Stimulated activated CD4-positive, alpha-beta T cell treated with anti-CD3 and anti-CD28 coated beads, Interleukin-2, amount 100 ng/mL, for 24 hours (primary cell): ENCODE measurements around the gene PLIN4.

Experiments
- DNase-seq, 2 donors: peaks; one replicate each; pipeline ENCODE4 v3.0.0-alpha.2; 2020

PLIN4 gene

DNA sequence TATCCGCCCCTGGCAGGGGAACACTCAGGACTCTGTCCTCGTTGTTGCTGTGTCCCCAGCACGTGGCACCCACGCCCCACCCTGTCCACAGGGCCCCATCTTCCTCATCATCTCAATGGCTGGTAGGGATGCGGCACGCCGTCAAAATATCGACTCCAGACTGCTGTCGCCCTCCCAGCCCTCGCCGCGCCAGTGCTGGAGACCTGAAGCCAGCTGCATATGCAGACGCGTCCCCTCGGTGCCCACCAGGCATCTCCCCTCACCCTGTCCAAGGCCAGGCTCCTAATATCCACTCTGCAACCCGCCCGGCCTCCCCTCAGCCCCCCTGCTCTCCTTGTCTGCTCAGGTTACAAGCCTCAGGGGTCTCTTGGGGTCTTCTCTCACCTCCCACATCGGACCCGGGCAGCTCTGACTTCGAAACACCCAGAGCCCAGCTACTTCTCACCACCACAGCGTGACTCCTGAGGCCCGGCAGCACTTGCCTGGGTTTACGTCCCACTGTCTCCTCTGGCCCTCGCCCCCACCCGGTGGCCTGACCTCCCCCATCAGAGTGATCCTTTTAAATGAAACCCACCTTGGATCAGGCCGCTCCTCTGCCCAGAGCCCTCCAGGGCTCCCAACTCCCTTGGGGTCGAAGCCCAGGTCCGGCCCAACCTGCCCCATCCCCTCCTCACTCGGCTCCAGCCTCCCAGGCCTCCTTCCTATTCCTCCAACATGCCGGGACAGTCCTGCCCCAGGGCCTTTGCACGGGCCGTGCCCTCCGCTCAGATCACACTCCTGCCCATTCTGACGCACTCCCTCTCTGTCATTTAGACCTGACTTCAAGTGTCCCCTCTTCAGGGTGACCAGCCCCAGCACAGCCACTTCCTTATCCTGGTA is 12.5 kb downstream of the PLIN4 start:
- no peak for DNase-seq

DNA sequence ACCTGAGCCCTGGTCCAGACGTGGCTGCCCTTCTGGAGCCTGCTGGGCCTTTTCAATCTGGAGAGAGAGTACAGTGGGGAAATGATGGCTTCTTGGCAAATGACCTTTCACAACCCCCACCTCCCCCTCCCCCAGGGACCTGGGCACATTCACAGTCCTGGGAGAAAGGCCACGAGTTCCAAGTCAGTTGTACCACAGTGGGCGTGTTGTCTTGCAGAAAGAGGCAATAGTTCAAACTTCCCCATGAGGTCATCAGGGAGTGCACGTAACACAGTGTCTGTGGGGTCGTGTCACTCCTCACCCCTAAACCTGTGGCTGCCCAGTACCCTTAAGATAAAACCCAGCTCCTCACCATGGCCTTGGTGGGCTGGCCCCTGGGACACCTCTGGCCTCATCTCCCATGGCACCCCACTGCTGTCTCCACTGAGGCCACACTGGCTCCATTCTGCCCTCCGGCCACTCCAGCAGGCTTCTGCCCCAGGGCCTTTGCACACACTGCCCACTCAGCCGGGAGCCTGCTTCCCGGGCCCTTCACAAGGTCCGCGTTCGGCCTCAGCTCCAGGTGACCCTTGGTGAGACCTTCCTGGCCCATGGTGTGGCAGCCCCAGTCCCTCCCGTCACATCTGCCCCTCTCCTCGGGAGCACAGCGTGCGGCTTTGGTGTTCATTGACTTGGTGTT is 13.3 kb downstream of the PLIN4 start:
- no peak for DNase-seq

DNA sequence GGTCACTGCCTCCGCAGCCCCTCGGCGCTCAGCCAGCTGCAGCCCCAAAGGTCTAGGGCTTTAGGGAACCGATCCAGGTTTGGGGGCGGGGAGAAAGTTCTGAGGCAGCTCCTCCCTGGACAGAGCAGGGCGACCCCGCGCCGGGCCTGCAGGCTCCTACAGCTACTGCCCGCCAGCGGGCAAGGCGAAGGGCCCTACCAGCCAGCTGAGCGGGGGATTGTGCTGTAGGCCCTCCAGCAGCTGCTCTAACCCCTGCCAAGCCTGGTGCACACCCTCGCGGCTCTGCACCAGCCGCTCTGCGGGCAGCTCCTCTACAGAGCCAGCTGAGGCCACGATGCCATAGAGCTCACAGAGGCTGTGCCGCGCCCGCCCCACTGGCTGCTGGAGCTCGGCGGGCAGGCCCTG is 14.0 kb downstream of the PLIN4 start:
- DNase-seq: no peak

DNA sequence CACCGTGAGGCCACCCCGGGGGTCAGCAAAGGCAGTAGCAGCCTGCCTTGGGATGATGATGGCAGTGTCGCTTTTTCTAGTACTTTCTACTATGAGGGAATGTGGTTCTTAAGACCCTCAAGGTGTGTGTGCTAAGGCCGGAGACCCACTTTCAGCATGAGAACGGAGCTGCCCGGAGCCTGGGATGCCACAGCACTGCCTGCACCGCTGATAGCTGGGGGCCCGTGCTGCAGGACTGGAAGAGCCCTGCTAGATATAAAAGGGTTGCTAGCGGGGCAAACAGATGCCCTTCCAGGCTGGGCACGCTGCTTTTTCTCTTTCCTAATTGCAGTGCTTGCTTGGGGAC is 14.5 kb downstream of the PLIN4 start:
- DNase-seq: no peak

DNA sequence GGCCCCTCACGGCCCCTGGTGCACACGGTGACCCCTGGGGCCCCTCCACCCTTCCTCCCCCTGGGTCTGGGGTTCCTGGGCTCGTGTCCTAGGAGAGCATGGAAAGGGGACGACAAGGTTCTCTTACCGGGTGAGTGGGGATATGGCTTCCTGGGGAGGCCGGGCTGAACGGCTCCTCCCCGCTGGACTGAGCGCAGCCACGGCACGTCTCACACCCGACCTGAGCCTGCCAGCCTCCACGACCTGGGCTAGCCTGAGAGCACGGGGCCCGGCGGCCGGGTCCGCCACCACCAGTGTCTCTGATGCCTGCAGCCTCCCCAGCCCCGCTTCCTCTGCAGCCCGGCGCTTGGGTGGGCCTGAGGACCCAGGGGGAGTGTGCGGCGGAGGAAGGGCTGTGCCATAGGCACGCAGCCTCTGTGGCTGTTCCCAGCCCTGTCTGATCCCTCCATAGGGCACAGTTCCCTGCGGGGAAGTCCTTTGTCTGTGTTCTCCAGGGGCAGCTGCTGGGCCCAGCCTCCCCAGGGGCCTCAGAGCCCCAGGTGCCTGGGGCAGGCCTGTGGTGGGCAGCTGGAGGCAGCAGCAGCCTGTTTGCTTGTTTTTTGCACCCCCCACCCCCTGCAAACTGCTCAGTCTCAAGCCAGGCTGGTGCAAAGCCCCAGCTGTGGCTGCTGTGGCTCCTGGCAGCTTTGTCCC is 15.0 kb downstream of the PLIN4 start:
- DNase-seq: no peak

DNA sequence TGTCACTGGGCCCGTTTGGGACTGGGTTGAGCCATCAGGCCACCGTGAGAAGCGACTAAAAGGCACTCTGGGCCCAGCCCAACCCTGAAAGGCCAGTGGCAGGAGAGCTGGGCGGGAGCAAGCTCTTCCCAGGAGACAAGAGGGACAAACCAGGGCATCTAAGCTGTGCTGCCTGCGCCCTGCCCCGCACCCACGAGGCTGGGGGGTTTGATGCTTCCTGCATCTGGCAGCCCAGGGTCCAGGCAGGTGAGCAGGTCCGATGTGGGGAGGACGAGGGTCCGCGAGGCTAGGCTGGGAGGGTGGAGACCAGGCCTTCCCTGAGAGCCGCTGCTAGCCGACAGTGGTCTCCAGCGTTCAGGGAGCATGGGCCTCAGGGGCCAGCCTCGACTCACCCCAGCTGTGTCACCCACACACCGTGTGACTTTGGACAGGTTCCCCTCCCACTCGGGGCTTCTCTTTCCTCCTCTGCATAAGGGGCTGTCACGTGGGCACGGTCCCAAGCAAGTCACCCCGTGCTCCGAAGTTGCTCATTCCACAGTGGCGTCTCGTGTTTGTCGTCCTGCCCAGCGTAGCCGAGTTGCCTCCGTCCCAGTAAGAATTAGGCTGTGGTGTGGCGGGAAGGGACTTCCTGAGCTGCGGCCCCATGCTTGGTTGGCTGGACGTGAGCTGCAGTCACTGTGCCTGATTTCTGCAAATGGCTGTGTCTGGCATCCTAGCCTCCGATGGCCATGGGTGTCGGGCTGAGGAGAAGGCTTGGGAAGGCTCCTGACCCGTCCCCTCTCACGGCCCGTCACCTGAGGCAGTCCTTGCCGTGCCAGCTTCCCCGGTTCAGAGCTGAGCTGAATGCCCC is 15.8 kb downstream of the PLIN4 start:
- no peak for DNase-seq

DNA sequence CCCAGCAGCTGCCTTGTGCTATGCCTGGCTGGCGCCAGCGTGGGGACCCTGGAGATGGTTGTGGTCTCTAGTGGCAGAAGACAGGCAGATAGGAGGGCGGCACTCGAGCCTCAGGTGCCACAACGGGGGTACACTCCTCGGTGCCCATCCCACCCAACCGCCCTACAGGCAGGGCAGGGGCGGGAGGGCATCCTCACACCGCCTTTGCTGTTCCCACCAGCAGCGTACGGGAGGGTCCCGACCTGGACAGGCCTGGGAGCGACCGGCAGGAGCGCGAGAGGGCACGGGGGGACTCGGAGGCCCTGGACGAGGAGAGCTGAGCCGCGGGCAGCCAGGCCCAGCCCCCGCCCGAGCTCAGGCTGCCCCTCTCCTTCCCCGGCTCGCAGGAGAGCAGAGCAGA is 16.6 kb downstream of the PLIN4 start:
- no peak for DNase-seq

DNA sequence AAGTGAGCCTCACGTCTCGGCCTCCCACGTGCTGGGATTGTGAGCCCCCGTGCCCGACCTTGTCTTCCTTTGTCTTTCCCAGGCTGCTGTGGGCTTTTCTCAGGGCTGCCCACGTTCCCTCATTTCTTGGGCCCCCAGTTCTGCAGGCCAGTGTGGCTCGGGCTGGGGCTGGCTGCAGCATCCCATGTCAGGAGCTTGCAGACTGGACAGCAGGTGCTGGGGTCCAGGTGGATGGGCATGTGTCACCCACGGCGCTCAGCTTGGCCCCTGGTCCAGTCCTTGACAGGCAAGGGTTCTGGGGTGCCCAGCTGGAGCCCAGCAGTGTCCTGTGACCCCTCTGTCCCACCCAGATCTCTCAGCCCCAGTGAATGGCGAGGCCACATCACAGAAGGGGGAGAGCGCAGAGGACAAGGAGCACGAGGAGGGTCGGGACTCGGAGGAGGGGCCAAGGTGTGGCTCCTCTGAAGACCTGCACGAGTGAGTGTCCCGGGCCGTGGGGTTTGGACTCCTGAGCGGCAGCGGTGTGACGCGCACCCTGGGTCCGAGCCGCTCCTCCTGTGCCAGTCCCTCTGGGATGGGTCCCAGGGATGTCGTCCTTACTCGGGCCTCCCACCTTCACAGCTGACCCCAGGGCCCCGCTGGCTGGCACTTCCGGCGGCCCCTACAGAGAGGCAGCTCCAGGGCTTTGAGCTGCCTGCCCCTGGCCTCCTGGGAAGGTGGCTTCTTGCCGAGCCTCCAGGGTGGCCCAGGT is 17.3 kb downstream of the PLIN4 start:
- no peak for DNase-seq

DNA sequence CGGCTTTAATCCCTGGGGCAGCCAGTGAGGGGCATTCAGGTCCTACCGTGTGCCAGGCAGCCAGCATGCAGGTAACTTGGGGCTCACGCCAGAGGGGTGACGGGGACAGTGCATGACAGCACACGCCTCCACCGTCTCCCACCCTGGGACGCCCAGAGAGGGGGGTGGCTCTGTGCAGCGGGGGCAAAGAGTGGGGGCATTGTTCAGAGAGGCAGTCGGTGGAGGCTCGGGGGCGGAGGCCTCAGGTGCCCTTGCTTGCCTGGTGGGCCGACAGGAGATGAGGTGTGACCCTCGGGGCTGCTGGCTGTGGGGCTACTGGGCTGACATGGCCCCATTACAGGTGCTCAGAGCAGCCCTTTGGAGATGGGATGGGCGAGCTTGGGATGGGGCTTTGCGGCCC is 18.4 kb downstream of the PLIN4 start:
- DNase-seq: no peak

DNA sequence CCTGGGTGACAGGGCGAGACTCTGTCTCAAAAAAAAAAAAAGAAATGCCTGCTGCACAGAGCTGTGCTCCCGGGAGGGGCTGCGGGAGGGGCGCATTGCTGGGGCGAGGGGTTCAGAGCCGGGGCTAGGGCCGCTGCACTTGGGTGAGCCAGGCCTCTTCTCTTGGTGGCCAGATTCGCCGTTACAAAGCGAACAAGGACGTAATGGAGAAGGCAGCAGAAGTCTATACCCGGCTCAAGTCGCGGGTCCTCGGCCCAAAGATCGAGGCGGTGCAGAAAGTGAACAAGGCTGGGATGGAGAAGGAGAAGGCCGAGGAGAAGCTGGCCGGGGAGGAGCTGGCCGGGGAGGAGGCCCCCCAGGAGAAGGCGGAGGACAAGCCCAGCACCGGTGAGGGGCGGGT is 19.0 kb downstream of the PLIN4 start:
- DNase-seq: no peak

DNA sequence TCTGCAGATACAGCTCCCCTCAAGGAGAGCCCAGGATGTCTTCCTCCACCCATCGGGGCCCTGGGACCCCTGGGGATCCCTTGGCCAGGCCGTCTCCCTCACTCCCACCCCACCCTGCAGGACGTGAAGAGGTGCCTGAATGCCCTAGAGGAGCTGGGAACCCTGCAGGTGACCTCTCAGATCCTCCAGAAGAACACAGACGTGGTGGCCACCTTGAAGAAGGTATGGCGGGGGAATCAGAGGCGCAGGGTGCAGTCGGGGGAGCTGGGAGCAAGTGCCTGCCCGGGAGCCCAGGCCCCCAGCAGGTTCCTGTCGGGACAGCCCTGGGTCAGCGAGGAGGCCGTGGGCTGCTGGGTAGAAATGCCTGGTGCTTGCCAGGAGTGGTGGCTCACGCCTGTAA is 19.6 kb downstream of the PLIN4 start:
- DNase-seq: no peak

DNA sequence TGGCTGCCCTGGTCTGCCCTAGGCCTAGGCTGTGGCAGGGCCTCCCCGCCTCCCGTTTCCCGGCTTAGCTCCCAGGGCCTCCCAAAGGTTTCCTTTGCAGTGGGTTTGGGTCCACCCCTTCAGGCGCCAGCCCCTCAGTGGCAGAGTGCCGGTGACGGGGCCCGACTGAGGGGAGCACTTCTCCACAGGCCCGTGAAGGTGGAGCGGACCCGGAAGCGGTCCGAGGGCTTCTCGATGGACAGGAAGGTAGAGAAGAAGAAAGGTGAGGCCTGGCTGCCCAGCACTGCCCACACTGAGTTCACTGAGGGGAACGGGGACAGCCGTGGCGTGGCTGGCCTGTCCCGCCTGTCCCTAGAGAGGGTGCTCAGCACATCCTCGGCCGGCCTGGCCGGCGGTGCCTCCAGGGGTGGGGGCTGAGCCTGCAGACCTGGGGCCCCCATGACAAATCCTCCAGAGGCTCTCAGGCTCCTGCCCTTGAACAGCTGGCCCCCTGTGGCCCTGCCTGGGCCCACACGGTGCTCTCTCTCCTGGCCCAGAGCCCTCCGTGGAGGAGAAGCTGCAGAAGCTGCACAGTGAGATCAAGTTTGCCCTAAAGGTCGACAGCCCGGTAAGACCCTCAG is 20.4 kb downstream of the PLIN4 start:
- DNase-seq: no peak

DNA sequence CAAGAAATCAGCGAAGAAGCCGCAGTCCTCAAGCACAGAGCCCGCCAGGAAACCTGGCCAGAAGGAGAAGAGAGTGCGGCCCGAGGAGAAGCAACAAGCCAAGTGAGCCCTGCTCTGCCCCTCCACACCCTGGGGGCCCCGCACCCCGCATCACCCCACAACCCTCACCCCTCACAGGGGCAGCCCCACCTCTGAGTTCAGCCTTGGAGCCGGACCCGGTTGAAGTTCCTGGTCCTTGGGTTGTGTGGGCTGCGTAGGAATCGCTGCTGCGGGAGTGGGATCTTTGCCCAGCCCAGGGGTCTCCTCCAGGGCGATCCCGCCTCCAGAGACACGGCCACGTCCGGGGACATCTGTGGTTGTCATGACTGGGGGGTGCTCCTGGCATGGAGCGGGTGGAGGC is 22.0 kb downstream of the PLIN4 start:
- DNase-seq: no peak

DNA sequence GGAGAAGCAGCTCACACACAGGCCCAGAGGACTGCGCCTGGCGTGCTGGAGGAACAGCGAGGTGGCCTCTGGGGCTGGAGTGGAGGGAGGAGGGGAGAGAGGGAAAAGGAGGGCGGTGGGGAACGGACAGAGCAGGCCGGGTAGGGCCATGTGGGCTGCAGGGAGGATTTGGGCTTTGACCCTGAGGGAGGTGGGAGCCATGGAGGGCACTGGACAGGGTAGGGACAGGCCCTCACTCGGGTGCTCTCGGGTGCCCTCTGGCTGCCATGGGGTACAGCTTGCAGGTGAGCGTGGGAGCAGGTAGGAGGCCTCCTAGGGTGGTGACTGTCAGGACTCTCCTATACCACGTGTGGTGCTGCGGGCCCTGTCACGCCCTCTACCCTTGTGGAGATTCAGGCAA is 22.8 kb downstream of the PLIN4 start:
- DNase-seq: no peak

DNA sequence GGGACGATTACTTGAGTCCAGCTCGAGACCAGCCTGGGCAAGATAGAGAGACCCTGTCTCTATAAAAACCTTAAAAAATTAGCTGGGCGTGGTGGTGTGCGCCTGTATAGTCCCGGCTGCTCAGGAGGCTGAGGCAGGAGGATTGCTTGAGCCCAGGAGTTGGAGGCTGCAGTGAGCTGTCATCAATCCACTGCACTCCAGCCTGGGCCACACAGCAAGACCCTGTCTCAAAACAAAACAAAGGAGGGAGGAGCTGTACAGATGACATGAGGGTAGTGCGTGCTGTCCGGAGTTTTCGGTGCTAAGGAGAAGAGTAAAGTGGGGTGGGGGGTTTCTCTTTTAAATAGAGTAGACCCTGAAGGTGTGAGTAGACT is 23.6 kb downstream of the PLIN4 start:
- DNase-seq: no peak

DNA sequence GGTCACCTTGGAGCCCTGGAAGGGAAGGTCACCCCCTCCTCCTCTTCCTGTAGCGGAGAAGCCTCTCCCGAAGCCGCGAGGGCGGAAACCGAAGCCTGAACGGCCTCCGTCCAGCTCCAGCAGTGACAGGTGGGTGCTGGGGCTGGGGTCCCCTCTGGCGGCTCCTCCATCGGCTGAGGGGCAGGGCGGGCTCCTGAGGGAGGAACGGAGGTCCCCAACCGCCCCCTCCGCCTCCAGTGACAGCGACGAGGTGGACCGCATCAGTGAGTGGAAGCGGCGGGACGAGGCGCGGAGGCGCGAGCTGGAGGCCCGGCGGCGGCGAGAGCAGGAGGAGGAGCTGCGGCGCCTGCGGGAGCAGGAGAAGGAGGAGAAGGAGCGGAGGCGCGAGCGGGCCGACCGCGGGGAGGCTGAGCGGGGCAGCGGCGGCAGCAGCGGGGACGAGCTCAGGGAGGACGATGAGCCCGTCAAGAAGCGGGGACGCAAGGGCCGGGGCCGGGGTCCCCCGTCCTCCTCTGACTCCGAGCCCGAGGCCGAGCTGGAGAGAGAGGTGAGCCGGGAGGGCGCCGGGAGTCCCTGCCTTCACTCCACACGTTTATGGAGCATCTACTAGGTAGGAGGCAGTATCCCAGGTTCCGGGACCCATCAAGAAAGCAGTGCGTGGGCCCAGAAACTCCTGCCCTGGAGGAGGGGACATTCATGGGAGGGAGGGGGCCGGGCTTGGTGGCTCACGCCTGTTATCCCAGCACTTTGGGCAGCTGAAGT is 24.2 kb downstream of the PLIN4 start:
- DNase-seq: no peak

DNA sequence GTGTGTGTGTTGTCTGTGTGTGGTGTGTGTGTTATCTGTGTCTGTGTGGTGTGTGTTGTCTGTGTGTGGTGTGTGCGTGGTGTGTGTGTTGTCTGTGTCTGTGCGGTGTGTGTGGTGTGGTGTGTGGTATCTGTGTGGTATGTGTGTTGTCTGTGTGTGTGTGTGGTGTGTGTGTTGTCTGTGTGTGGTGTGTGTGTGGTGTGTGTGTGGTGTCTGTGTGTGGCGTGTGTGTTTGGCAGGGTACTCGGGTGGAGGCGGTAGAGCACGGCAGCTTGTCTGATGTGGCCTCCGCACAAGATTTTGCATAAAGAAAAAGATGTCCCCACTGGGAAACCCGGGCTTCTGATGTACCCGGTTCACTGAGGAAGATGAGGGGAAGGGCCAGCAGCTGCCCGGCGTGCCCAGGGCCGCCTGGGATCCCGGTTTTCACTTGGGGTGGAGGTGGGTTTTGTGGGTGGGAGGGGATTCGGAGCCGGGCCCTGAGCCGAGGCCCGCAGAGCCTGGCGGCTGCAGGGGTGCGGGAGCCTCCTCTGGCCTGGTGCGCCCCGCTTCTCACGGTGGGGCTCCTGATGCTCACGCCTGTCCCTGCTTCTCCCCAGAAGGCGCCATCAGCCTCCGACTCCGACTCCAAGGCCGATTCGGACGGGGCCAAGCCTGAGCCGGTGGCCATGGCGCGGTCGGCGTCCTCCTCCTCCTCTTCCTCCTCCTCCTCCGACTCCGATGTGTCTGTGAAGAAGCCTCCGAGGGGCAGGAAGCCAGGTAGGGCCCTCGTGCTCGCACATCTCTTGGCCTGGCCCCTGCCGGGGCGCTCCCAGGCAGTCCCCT is 25.0 kb downstream of the PLIN4 start:
- DNase-seq: no peak

DNA sequence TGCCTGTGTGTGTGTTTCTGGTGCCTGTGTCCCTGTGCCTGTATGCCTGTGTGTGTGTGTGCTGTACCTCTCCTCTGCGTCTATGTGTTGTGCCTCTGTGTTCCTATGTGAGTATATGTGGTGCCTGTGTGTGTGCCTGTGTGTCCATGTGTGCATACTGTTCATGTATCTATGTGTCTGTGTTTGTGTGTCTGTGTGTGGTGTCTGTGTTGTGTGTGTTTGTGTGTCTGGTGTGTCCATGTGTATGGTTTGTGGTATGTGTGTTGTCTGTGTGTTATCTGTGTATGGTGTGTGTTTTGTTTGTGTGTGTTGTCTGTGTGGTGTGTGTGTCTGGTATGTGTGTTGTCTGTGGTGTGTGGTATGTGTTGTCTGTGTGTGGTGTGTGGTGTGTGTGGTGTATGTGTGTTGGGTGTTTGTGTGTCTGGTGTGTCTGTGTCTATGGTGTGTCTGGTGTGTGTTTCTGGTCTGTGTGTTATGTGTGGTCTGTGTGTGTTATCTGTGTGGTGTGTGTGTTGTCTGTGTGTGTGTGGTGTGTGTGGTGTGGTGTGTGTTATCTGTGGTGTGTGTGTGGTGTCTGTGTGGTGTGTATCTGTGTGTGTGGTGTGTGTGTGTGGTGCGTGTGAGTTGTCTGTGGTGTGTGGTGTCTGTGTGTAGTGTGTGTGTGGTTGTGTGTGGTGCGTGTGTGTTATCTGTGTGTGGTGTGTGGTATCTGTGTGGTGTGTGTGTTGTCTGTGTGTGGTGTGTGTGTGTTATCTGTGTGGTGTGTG is 25.8 kb downstream of the PLIN4 start:
- DNase-seq: no peak

DNA sequence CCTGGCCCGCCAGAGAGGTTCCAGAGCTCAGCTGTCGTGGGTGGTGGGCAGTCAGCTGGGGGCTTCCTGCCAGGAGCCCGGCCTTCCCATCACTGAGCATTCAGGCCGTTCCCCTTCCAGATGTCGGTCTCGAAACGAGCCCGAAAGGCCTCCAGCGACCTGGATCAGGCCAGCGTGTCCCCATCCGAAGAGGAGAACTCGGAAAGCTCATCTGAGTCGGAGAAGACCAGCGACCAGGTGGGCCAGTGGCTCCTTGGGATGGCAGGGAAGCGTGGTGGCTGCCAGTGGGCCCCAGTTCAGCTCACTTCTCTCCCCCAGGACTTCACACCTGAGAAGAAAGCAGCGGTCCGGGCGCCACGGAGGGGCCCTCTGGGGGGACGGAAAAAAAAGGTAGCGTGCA is 26.8 kb downstream of the PLIN4 start:
- no peak for DNase-seq
